Uterus (tissue), 4 donors: ENCODE results near the gene KHK. TPM values are rescaled to one million over a fixed set of nuclear protein-coding genes. Genes with fewer than 3 reads are reported as not detected.

ENCODE experiments used
- DNase-seq, 2 donors: peaks; one replicate each; pipeline ENCODE4 v3.0.0-alpha.2; 2019 to 2020
- H3K27ac ChIP-seq, 2 donors: fragments of 200-600 bp; sonication (generic); 1 replicate in 1 of 2; 2 replicates in 1 of 2; pipeline ENCODE4 v1.5.1; 2016 to 2018
- H3K27me3 ChIP-seq, 2 donors: fragments of 200-600 bp; sonication (generic); one replicate each; pipeline ENCODE4 v1.5.1; 2018 to 2019; ENCODE audit warnings: control low read depth in 1 of 2
- H3K36me3 ChIP-seq, 2 donors: fragments of 200-600 bp; sonication (generic); one replicate each; pipeline ENCODE4 v1.5.1; 2019; ENCODE audit warnings: control low read depth in 1 of 2
- H3K4me1 ChIP-seq, 2 donors: fragments of 200-600 bp; sonication (generic); one replicate each; pipeline ENCODE4 v1.5.1; 2018 to 2019; ENCODE audit warnings: control low read depth in 1 of 2
- H3K4me3 ChIP-seq, 2 donors: fragments of 200-600 bp; sonication (generic); 1 replicate in 1 of 2; 2 replicates in 1 of 2; pipeline ENCODE4 v1.5.1; 2018 to 2019; ENCODE audit warnings: mild to moderate bottlenecking in 1 of 2
- H3K9me3 ChIP-seq, 2 donors: fragments of 200-600 bp; sonication (generic); one replicate each; pipeline ENCODE4 v1.5.1; 2019; ENCODE audit warnings: control low read depth in 1 of 2
- CTCF ChIP-seq, 4 experiments: fragments of 200-600 bp in 2 of 4; fragments of 450-650 bp in 2 of 4; sonication (generic) in 2 of 4; IDR thresholded peaks; one replicate each; pipeline ENCODE4 v1.5.1; 2016 to 2019; ENCODE audit warnings: antibody characterized with exemption in 4 of 4, mild to moderate bottlenecking in 2 of 4, moderate library complexity in 1 of 4
- POLR2A ChIP-seq, 2 donors: fragments of 450-650 bp; IDR thresholded peaks; one replicate each; pipeline ENCODE4 v1.6.1; 2016; ENCODE audit warnings: antibody characterized with exemption in 2 of 2, mild to moderate bottlenecking in 1 of 2, moderate library complexity in 1 of 2
- intact Hi-C: fragments of 100-400 bp; cut with DNase I; formaldehyde crosslinking; loops from one replicate; pipeline ENCODE4 v1.15.1; 2023; ENCODE audit warnings: low total_unique reads
- total RNA-seq, 4 donors: library from RNA; depleted of rRNA in 3 of 4; stranded (reverse); fragments of >200 nt in 3 of 4; gene quantifications; one replicate each; pipeline versions ENCODE4 v1.1.0 to v1.2.4, GENCODE V29; 2014 to 2023
- donor health status: DM: yes; HTN: yes; CAD: no.

The KHK gene
- total RNA-seq: 10 to 100 TPM in 1 of 4 donors, 1 to 10 TPM in 3; 1.0 to 21.6 (median 5.4) TPM

- DNase-seq: peak; percentile 66 to 73
- no peaks in the 10 kb centered on the region for H3K9me3 ChIP-seq
- TF ChIP-seq CTCF (IDR thresholded peaks at IDR 0.05) (no peak), POLR2A (IDR thresholded peaks at IDR 0.05) (no peak)
- no peaks in the 10 kb centered on the region for H3K36me3 ChIP-seq
- H3K4me3 ChIP-seq: peak within 1 kb of the TSS; percentile 48 to 62
- peaks cover 0 to 20% of the 10 kb centered on the region in 2 donors for H3K4me1 ChIP-seq
- H3K27ac ChIP-seq: peak within 1 kb of the TSS; percentile 82 to 85
- intact Hi-C loops: no loop called here
- no peaks in the 10 kb centered on the region for H3K27me3 ChIP-seq
Measured at GRCh38 chr2:27086724-27087593, at the start of gene KHK. KHK (plus strand) TSS chr2:27086772; CDS start chr2:27087260, 488 bp downstream.

GRCh38 chr2:27038012-27038411 lies 48.6 kb upstream of the KHK start:
- Histone ChIP-seq H3K36me3 (no peaks in the 10 kb centered on the region), H3K9me3 (no peaks in the 10 kb centered on the region), H3K27me3 (no peaks in the 10 kb centered on the region), H3K4me3 (no peak overlapping the region), H3K4me1 (peaks cover 0 to 11% of the 10 kb centered on the region in 2 donors), H3K27ac (no peak overlapping the region)
- no peak for DNase-seq
- intact Hi-C loops: no loop called here
- no peak for TF ChIP-seq POLR2A (IDR thresholded peaks at IDR 0.05)
- no peak for TF ChIP-seq CTCF (IDR thresholded peaks at IDR 0.05)

- no peak overlapping the region for H3K4me3 ChIP-seq
- H3K9me3 ChIP-seq: no peaks in the 10 kb centered on the region
- no peak for DNase-seq
- no peaks in the 10 kb centered on the region for H3K27me3 ChIP-seq
- peaks cover 0 to 8% of the 10 kb centered on the region in 2 donors for H3K4me1 ChIP-seq
- H3K27ac ChIP-seq: no peak overlapping the region
- TF ChIP-seq CTCF (IDR thresholded peaks at IDR 0.05): no peak
- TF ChIP-seq POLR2A (IDR thresholded peaks at IDR 0.05): no peak
- no peaks in the 10 kb centered on the region for H3K36me3 ChIP-seq
- intact Hi-C loops: no loop called here
Measured at GRCh38 chr2:27038631-27039339, 47.8 kb upstream of the KHK start.

- Histone ChIP-seq H3K9me3 (no peaks in the 10 kb centered on the region), H3K27ac (no peak overlapping the region), H3K36me3 (no peaks in the 10 kb centered on the region), H3K27me3 (no peaks in the 10 kb centered on the region), H3K4me3 (no peak overlapping the region), H3K4me1 (peaks cover 0 to 4% of the 10 kb centered on the region in 2 donors)
- no peak for DNase-seq
- intact Hi-C loops: no loop called here
- TF ChIP-seq POLR2A (IDR thresholded peaks at IDR 0.05): no peak
- TF ChIP-seq CTCF (IDR thresholded peaks at IDR 0.05): no peak
Measured at GRCh38 chr2:27039426-27039825, 47.1 kb upstream of the KHK start.

- intact Hi-C loops: no loop called here
- Histone ChIP-seq H3K4me3 (no peak overlapping the region), H3K36me3 (no peaks in the 10 kb centered on the region), H3K4me1 (peaks cover 0 to under 1% of the 10 kb centered on the region in 2 donors), H3K9me3 (no peaks in the 10 kb centered on the region), H3K27ac (no peak overlapping the region), H3K27me3 (no peaks in the 10 kb centered on the region)
- no peak for TF ChIP-seq CTCF (IDR thresholded peaks at IDR 0.05)
- no peak for TF ChIP-seq POLR2A (IDR thresholded peaks at IDR 0.05)
- DNase-seq: no peak
Measured at GRCh38 chr2:27039871-27040270, 46.7 kb upstream of the KHK start.
